Panc1 (cell line): Measurements from ENCODE around the gene CACNA1G.

Experiments used
- POLR2AphosphoS5 ChIP-seq: IDR thresholded peaks from 2 replicates; pipeline ENCODE4 v1.6.1; 2012; ENCODE audit warnings: mild to moderate bottlenecking, low read depth, low read length, moderate library complexity
- SIN3A ChIP-seq: IDR thresholded peaks from 2 replicates; pipeline ENCODE4 v1.6.1; 2012; ENCODE audit warnings: low read depth, mild to moderate bottlenecking, low read length, moderate library complexity, borderline replicate concordance; ENCODE audit not compliant: insufficient read depth
- TCF7L2 ChIP-seq: IDR thresholded peaks from 2 replicates; pipeline ENCODE4 v1.6.1; 2011; ENCODE audit warnings: mild to moderate bottlenecking, low read depth, low read length, inconsistent platforms
- TF ChIP-seq, protein P1 (sequence below): fragments of 450-650 bp; IDR thresholded peaks from 2 replicates; pipeline ENCODE4 v1.5.1; 2017; ENCODE audit warnings: mild to moderate bottlenecking
- TF ChIP-seq, protein P2 (sequence below), 2 experiments: IDR thresholded peaks; 2 replicates each; pipeline ENCODE4 v1.6.1; 2011 to 2012; ENCODE audit warnings: low read depth in 2 of 2, control low read depth in 1 of 2, low read length in 1 of 2, mild to moderate bottlenecking in 1 of 2, moderate library complexity in 1 of 2; ENCODE audit not compliant: insufficient read depth in 1 of 2

DNA sequence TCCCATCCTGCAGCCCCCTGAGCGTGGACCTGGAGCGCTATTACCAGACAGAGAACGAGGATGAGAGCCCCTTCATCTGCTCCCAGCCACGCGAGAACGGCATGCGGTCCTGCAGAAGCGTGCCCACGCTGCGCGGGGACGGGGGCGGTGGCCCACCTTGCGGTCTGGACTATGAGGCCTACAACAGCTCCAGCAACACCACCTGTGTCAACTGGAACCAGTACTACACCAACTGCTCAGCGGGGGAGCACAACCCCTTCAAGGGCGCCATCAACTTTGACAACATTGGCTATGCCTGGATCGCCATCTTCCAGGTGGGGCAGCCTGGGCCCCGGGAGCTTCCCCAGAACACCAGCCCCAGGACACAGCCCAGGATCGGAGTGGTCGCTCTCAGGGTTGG, 12.0 kb downstream of the CACNA1G start:
- TF ChIP-seq, protein P1, sequence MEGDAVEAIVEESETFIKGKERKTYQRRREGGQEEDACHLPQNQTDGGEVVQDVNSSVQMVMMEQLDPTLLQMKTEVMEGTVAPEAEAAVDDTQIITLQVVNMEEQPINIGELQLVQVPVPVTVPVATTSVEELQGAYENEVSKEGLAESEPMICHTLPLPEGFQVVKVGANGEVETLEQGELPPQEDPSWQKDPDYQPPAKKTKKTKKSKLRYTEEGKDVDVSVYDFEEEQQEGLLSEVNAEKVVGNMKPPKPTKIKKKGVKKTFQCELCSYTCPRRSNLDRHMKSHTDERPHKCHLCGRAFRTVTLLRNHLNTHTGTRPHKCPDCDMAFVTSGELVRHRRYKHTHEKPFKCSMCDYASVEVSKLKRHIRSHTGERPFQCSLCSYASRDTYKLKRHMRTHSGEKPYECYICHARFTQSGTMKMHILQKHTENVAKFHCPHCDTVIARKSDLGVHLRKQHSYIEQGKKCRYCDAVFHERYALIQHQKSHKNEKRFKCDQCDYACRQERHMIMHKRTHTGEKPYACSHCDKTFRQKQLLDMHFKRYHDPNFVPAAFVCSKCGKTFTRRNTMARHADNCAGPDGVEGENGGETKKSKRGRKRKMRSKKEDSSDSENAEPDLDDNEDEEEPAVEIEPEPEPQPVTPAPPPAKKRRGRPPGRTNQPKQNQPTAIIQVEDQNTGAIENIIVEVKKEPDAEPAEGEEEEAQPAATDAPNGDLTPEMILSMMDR, result no peak
- no peak for TF ChIP-seq TCF7L2
- TF ChIP-seq, protein P2, sequence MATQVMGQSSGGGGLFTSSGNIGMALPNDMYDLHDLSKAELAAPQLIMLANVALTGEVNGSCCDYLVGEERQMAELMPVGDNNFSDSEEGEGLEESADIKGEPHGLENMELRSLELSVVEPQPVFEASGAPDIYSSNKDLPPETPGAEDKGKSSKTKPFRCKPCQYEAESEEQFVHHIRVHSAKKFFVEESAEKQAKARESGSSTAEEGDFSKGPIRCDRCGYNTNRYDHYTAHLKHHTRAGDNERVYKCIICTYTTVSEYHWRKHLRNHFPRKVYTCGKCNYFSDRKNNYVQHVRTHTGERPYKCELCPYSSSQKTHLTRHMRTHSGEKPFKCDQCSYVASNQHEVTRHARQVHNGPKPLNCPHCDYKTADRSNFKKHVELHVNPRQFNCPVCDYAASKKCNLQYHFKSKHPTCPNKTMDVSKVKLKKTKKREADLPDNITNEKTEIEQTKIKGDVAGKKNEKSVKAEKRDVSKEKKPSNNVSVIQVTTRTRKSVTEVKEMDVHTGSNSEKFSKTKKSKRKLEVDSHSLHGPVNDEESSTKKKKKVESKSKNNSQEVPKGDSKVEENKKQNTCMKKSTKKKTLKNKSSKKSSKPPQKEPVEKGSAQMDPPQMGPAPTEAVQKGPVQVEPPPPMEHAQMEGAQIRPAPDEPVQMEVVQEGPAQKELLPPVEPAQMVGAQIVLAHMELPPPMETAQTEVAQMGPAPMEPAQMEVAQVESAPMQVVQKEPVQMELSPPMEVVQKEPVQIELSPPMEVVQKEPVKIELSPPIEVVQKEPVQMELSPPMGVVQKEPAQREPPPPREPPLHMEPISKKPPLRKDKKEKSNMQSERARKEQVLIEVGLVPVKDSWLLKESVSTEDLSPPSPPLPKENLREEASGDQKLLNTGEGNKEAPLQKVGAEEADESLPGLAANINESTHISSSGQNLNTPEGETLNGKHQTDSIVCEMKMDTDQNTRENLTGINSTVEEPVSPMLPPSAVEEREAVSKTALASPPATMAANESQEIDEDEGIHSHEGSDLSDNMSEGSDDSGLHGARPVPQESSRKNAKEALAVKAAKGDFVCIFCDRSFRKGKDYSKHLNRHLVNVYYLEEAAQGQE (IDR thresholded peaks at IDR 0.05; ENCODE audit: insufficient read depth in 1 of 2, low read depth in 2 of 2, low read length in 1 of 2), result no peak
- no peak for TF ChIP-seq POLR2AphosphoS5
- TF ChIP-seq SIN3A, result no peak
